ENCODE results near the gene RSRC1.
"Not testable (repeated sequence)": the region's sequence is repeated elsewhere in the genome, so short reads cannot be mapped to it uniquely, and the experiment has no call there.

Gene RSRC1

DNA sequence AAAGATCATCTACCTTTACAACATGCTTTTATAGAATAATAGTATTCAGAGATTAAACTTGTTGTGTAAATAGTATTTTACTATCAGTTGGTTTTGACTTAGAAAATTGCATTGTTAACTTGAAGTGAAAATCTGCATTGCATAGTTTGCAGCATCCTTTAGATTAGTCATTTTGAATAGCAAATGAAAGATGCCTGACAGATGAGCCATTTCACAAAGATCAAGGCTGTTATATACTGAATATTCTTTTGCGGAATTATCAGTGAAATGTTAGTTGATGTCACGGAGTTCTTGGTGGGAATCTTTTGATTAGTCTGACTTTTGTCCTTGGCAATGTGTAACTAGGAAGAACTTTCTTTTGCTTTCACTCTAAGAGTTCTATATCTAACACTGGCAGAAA is 24.5 kb downstream of the RSRC1 start:
- no peak for DNase-seq

GRCh38 chr3:158140396-158140795 is 30.5 kb downstream of the RSRC1 start:
- no peak for DNase-seq

DNA sequence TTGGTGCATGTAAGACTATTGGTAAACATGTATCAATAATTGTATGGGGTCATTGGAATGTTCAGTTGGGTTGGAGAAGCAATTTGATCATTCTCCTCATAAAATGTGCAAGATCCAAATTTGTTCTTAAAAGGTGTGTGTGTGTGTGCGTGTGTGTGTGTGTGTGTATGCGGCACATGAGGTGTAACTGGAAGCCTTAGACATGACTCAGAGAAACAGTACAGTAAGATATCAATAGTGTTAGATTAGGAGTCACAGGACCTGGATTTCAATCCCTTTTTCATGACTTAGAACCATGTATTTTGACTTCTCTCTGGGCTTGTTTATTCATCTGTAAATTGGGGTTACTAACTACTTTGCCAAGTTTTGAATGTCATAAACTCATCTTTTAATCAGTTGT is 38.3 kb downstream of the RSRC1 start:
- DNase-seq, result no peak

- no peak for DNase-seq
Observed at GRCh38 chr3:158152186-158152585, 42.3 kb downstream of the RSRC1 start.

GRCh38 chr3:158158969-158159368 is 49.1 kb downstream of the RSRC1 start:
- no peak for DNase-seq

DNA sequence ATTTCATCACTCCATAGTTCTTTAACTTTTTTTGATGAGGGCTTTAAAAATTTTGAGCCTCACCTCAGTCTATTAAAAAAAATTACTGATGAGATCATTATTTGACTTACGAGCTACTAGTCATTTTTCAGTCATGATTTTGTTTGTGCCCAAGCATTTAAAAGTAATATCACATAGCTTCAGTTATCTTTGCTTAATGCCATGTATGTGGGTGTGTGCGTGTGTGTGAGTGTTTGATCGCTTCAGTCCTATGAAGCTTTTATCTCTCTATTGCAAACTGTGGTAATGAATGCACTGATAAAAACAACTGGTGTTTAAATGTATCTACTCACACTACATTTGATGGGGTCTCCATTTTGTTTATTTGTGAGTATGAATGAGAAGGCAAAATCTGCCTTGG is 49.8 kb downstream of the RSRC1 start:
- no peak for DNase-seq

DNA sequence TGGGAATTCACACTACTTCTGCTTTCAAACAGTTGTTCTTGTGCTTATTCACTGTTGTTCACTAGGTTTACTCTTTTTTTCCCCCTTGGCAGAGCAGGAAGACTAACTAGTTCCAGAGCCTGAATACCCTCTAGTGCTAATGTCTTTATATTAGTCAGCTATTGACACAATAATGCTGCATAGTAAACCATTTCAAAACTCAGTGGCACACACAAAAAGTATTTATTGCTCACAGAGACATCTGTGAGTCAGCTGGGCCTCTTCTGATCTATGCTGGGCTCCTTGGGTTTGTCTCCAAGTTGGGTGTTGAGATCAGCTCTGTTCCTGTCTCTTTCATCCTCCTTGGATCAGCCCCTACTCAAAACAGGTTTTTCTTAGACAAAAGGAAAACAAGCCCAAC is 51.1 kb downstream of the RSRC1 start:
- DNase-seq, result peak; percentile 7

DNA sequence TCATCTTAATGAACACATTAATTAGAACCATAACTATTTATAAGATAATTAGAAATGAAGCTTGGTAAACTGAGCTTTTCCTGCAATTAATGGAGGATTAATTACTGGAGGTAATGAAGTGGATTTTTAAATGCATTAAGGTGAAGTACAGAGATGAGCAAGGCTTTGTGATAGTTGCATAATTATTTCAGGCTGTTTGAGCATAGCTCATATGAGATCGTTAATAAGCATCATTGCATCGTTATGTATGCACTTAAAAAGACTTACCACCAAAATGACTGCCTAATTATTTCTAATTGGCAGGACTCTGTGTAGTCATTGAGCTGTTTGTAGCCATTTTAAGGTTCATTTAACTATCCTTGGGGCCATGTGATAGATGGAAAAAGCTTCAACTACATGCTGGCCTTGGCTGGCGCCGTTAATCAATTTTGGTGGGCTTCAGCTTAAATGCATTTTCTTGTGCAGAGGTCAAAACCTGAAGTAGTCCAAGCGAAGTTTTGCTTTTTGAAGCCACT is 55.3 kb downstream of the RSRC1 start:
- no peak for DNase-seq

DNA sequence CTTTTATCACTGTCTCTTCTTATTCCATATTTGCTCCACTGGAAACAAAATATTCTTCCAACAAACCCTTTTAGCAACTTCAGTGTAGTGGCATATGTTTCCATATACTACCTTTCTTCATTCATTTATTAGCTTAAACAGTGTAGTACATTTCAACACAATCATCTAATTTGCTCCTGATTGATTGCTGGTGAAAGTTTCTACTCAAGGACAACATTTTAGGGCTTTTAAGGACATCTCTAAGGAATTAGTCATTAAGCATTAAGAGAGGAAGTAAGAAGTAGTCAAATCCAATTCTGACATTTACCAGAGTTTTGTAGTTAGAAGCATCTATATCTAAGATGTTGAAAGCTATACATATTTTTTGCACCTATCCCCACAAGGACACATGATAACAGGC is 55.8 kb downstream of the RSRC1 start:
- peak; percentile 29 for DNase-seq

GRCh38 chr3:158166223-158166622 is 56.3 kb downstream of the RSRC1 start:
- DNase-seq, result no peak

- DNase-seq, result peak; percentile 91
Observed at GRCh38 chr3:158167737-158168557, 58.1 kb downstream of the RSRC1 start.

DNA sequence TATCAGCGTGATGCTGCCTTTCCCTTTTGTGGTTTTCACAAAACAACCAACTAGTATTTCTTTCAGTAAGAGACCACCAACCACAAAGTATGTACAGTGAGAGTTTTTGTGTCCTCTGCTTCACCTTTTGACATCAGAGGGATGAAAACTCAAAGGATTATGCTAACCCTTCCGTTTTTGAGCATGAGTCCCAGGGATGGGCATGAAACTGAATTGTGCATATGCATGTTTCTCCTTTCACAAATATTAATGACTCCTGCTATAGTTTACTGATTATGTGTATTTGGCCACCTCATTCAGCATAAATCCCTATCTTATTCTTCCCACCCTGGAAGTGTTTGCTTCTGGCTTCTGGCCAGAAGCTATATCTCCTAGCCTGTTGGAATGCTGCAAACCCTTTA is 59.2 kb downstream of the RSRC1 start:
- no peak for DNase-seq

DNA sequence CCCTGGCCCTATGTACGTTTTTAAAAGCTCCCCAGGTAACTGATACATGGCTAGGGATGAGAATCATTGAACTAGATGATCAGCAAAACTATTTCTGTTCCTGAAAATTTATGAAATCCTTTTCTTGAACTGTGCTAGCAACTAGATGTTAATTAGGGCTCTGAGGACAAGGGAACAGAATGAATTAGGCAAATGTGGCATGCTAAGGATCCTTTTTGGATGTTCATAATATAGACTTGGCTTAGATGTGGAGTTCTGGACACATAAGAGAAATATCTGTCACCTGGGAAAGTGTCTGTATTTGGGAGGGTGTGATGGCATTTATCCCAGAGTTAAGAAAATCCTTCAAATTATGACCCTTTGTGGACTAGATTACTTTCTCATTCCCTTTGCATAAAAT is 71.2 kb downstream of the RSRC1 start:
- no peak for DNase-seq

GRCh38 chr3:158185711-158186110 is 75.8 kb downstream of the RSRC1 start:
- DNase-seq, result no peak

DNA sequence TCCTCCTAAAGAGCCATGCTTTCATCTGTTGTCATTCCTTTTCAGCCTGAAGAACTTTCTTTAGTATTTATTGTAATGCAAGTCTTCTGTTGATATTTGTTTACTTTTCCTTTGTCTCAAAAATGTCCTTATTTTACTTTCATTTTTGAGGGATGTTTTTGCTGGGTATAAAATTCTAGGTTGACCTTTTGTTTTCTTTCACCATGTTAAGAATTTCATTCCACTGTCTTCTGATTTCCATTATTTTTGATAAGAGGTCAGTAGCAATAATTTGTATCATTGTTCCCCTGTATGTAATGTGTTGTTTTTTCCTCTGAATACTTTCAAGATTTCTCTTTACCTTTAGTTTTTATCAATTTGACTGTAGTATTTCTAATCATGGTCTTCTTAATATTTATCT is 91.1 kb downstream of the RSRC1 start:
- peak; percentile 5 for DNase-seq

- no peak for DNase-seq
Observed at GRCh38 chr3:158205324-158205723, 95.4 kb downstream of the RSRC1 start.

DNA sequence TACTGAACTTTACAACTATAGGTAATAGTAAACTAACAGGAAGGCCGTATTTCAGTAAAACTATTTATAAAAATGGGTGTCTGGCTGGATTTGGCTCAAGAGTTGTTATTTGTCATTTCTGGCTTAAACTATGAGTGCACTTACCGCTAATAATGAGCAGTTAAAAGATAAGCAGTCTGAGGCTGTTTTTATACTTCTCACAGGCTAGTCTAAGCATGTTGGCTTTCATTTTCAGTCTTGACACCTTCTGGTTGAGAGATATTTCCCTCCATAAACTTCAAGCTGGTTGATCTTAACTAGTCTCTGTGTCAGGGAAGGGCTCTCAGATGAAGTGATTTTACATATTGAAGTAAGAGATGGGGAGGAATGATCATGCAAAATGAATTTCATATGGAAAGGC is 96.1 kb downstream of the RSRC1 start:
- DNase-seq, result no peak

DNA sequence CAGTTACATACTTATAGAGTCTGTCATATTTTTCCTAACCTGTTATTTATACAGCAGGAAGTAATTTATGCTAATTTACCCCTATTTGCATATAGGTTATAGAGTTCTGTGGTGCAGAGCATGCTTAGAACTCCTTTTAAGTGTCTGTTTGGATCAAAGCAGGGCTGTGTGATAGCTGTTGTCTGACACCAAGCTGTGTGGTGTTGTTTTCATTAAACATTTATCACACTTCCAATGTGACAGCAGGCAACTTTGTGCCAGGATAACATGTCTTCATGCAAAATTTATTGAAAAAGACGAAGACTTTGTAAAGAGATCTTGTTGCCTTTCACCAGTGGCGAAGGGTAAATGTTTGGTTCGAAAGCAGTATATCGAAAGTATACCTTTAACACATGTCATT is 100.2 kb downstream of the RSRC1 start:
- no peak for DNase-seq

DNA sequence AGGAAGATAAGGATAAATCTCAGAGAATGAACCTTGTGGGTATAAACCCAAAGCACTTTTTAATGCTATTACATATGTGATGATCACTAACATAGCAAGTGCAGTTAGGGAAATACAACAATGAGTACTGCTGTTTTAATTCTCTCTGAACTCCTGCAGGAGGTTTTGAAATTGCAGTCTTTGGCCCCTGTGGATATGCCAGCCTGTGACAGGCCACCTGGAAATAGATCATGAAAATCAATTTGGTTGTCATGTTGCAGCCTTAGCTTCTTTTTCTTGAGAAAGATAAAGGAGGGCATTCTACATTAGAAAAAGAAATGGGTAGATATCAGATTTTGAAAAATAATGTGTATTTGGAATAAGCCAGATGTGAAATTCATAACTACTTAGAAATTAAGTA is 103.6 kb downstream of the RSRC1 start:
- no peak for DNase-seq

DNA sequence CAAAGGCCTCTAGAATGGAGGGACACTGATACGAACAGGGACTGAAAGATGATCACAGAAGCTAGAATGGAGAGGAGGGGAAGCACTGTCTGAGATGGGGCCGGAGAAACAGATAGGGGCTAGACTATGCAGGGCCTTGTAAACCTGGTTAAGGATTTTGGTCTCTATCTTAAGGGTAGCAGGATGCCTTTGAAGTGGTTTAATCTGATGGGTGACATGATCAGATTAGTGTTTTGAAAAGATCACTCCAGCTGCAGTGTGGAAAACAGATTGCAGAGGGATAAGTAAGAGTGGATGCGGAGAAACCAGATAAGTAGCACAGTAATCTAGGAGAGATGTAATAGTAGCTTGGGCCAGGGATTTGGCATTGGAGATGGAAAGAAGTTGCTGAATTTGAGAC is 108.1 kb downstream of the RSRC1 start:
- DNase-seq, result no peak

DNA sequence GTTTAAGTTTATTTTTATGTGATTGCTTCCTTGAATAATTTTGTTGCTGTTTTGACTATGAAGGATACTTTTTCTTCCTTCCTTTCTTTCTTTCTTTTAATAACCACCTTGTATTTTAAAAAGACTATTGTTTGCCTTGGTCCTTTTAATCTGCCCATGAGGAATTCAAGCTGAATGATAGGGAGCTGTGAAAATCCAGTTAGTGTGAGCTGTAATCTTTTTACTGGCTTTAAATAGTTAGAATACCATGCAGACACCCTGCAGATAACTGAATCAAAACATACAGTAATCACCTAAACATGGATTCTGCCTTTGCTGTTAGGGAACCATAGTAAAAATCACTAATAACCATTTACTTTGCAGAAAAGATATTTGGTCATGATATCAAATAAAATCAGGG is 110.7 kb downstream of the RSRC1 start:
- DNase-seq, result no peak

GRCh38 chr3:158221426-158221825 is 111.5 kb downstream of the RSRC1 start:
- no peak for DNase-seq

DNA sequence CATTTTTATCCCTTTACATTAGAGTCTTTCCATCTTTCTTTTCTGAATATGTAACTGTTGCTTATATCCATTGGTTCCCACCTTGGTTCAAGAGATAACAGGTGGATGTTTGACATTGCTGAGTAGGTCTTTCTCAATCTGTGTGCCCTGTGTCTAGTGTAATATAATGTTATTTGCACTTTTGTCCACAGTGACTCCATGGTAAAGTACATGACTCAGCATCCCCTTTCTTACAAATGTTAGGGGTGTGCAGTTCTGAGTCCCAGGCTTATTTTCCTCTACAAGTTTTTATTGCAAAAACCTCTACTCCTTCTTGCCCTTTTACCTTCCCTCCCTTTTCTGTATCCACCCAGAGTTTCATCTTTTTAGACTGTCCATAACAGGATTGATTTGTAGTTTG is 116.5 kb downstream of the RSRC1 start:
- DNase-seq, result no peak

DNA sequence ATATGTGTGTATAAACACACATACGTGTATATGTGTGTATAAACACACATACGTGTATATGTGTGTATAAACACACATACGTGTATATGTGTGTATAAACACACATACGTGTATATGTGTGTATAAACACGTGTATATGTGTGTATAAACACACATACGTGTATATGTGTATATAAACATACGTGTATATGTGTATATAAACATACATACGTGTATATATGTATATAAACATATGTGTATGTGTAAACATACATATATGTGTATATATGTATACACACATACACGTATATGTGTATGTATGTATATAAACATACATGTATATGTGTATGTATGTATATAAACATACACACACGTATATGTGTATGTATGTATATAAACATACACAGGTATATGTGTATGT is 119.1 kb downstream of the RSRC1 start:
- DNase-seq, result not testable (repeated sequence)

DNA sequence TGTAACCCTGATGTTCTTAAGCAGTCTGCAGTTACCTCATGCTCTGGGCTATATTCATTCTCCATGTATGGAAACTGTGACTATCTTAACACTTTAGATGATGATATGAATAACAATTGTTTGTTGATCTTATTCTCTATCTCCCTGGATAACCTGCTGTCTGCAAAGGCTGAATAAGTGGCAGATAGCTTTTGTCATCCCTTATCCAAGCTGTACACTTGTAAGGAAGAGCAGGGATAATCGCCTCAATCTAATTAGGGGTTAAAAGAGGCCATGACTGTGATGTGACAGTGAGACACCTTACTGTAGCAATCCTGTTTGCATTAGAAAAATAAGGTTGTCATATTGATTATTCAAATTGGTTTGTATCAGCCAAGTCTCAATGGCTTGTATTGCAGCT is 123.9 kb downstream of the RSRC1 start:
- DNase-seq, result no peak
